ENCODE results near the gene TBCD. TPM values are rescaled to one million over a fixed set of nuclear protein-coding genes. Genes with fewer than 3 reads are reported as not detected.
A peak's percentile ranks its signal among the peaks of the same experiment; 100 is the strongest.

TBCD gene
- total RNA-seq, 1 donor from 2014 or later: 59.8 TPM

DNA sequence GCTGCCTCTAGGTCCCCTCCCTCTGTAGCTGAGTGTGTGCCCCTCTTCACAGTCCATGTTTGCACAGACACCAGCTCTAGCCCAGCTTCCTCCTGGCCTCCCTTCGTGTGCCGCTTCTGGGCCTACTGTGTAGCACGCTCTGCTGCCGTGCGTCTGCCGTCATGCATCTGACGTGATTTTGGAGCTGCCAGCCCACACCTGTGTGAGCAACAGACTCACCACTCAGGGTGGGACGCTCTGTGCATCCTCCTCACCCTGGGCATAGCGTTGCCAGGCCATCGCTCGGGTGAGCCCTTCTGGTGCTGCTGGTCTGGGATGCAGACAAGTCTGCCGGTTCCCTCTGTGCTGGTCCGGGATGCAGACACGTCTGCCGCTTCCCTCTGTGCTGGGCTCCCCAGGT, 127.4 kb downstream of the TBCD start:
- no peaks in the 10 kb centered on the region for H3K9me3 Mint-ChIP-seq (ENCODE audit: low read depth)
- H3K4me3 Mint-ChIP-seq (ENCODE audit: unreplicated experiment): no peak overlapping the region
- H3K4me1 Mint-ChIP-seq (ENCODE audit: low read depth): peaks cover 16% of the 10 kb centered on the region
- DNase-seq (ENCODE audit: low spot score): peak; percentile 87
- peaks cover 6% of the 10 kb centered on the region for H3K36me3 Mint-ChIP-seq (ENCODE audit: low read depth)
- H3K27me3 Mint-ChIP-seq (ENCODE audit: low read depth): no peaks in the 10 kb centered on the region
- H3K27ac Mint-ChIP-seq (ENCODE audit: unreplicated experiment): no peak overlapping the region
- TF ChIP-seq, protein P1, sequence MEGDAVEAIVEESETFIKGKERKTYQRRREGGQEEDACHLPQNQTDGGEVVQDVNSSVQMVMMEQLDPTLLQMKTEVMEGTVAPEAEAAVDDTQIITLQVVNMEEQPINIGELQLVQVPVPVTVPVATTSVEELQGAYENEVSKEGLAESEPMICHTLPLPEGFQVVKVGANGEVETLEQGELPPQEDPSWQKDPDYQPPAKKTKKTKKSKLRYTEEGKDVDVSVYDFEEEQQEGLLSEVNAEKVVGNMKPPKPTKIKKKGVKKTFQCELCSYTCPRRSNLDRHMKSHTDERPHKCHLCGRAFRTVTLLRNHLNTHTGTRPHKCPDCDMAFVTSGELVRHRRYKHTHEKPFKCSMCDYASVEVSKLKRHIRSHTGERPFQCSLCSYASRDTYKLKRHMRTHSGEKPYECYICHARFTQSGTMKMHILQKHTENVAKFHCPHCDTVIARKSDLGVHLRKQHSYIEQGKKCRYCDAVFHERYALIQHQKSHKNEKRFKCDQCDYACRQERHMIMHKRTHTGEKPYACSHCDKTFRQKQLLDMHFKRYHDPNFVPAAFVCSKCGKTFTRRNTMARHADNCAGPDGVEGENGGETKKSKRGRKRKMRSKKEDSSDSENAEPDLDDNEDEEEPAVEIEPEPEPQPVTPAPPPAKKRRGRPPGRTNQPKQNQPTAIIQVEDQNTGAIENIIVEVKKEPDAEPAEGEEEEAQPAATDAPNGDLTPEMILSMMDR (IDR thresholded peaks at IDR 0.05): no peak

DNA sequence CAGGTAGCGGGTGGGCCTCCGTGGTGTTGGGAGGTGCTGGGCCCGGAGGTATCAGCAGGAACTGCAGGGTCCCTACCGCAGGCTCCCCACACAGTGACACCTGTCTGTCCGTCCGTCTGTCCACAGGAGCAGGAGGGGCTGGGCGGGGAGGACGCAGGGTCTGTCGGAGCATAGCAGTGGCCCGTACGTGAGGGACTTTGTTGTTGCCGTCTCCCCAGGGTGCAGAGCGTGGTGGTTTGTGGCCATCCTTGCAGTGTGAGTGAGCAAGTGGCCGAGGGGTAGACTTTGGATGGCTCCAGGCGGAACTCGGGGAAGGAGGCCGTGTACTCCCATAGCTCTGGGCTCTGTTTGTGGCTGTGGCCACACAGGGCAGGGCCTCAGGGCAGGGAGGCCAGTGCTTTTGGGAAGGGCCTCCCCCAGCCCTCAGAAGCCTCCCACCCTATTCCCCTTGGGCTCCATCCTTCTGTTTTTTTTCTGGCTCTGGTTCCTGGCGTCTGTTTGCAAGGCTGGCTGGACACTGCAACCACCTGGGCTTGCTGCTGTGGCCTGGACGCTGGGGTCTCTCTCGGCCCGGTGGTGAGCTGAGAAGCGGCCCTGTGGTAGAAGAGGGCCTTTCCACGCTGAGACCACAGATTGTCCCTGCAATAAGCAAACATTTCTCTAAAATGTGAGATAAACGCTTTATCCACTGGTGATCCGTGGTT, 128.9 kb downstream of the TBCD start:
- peaks cover 8% of the 10 kb centered on the region for H3K36me3 Mint-ChIP-seq (ENCODE audit: low read depth)
- no peaks in the 10 kb centered on the region for H3K27me3 Mint-ChIP-seq (ENCODE audit: low read depth)
- TF ChIP-seq, protein P1 (IDR thresholded peaks at IDR 0.05): no peak
- no peak overlapping the region for H3K4me3 Mint-ChIP-seq (ENCODE audit: unreplicated experiment)
- H3K27ac Mint-ChIP-seq (ENCODE audit: unreplicated experiment): no peak overlapping the region
- peak; percentile 90 for DNase-seq (ENCODE audit: low spot score)
- H3K9me3 Mint-ChIP-seq (ENCODE audit: low read depth): no peaks in the 10 kb centered on the region
- peaks cover 19% of the 10 kb centered on the region for H3K4me1 Mint-ChIP-seq (ENCODE audit: low read depth)

DNA sequence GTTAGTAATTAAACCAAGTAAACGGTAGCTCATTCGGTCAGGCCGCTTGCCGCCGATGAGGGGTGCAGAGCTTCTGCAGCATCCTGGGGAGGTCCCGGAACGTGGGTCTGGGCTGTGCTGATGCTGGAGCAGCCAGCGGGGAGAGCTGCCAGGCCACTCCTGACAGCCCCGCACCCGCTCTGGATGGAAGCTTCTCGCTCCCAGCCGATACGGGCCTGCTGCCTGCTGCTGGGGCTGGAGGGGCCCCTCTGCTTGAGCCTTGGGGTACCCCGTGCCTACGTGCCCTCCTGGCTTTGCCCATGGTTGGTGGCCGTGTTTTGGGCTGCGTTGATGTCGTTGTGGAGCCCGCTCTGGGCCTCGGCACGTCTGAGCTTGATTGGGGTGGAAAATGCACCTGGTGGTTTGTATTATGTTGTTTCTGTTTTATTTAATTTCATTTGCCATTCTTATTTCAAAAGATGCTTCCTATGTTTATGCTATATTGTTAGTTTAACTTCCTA, 129.5 kb downstream of the TBCD start:
- H3K9me3 Mint-ChIP-seq (ENCODE audit: low read depth): no peaks in the 10 kb centered on the region
- no peak for DNase-seq (ENCODE audit: low spot score)
- peaks cover 8% of the 10 kb centered on the region for H3K36me3 Mint-ChIP-seq (ENCODE audit: low read depth)
- TF ChIP-seq, protein P1 (IDR thresholded peaks at IDR 0.05): no peak
- no peak overlapping the region for H3K27ac Mint-ChIP-seq (ENCODE audit: unreplicated experiment)
- no peak overlapping the region for H3K4me3 Mint-ChIP-seq (ENCODE audit: unreplicated experiment)
- H3K27me3 Mint-ChIP-seq (ENCODE audit: low read depth): no peaks in the 10 kb centered on the region
- peaks cover 20% of the 10 kb centered on the region for H3K4me1 Mint-ChIP-seq (ENCODE audit: low read depth)

DNA sequence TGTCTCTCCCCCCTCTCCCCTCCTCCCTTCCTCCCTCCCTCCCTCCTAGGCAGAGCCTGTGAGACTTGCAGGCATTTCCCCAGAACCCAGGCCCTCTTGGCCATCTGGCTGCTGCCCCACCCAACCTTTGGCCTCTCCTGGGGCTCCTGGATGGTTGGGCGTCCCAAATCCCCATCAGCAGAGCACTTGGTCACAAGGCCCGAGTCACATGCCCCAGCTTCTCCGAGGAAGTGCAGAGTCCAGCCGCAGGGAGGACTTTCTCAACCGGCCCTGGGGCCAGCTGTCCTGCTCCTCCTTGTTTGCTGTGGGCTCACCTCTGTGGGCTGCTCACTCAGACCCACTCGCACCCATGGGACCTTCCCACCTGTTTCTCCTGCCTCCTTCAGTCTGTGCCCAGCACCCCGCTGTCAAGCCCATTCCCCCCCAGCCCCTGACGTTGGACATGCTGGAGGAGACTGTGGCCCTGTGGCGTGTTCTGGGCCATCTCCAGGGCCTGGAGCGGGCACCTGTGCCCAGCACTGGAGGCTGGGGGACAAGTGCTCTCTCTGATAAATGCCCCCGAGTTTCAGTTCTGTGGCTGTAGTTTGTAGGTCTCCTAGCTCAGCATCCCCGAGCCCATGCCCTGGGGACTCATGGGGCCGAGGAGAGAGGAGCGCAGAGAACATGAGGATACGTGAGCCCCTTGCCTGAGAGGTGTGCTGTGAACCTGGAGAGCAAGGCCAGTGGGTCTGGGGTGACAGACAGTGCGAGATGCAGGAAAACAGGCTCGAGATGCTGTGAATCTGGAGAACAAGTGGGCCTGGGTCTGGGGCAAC, 130.2 kb downstream of the TBCD start:
- Mint-ChIP-seq H3K4me1 (ENCODE audit: low read depth) (peaks cover 14% of the 10 kb centered on the region), H3K9me3 (ENCODE audit: low read depth) (no peaks in the 10 kb centered on the region), H3K4me3 (ENCODE audit: unreplicated experiment) (no peak overlapping the region), H3K36me3 (ENCODE audit: low read depth) (peaks cover 8% of the 10 kb centered on the region), H3K27ac (ENCODE audit: unreplicated experiment) (no peak overlapping the region), H3K27me3 (ENCODE audit: low read depth) (no peaks in the 10 kb centered on the region)
- TF ChIP-seq, protein P1 (IDR thresholded peaks at IDR 0.05): no peak
- DNase-seq (ENCODE audit: low spot score): peak; percentile 64

DNA sequence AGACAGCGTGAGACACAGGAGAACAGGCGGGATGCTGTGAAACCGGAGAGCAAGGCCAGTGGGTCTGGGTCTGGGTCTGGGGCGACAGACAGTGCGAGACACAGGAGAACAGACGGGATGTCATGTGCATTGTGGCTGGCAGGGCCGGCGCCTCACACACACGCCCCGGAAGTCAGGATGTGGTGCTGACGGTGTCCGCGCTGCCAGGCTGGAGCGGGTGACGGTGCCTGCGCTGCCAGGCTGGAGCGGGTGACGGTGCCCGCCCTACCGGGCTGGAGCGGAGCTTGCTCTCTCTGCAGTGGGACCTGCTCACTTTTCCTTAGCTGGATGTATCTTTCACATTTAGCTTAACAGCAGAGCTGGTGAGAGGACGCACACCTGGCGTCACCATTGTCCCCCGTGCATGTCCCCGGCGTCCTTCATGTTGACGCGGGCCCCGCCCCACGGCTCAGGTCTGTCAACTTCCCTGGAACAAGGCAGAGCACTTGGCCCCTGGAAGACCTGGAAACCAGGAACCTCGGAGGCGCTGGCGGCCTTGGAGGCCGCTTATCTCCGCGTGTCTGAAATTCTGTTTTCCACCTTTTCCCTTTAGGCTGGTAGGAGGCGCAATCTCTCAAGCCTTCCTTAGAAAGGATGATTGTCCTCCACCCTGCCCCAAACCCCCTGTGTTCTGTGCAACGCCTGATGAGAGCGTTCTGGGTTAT, 131.0 kb downstream of the TBCD start:
- DNase-seq (ENCODE audit: low spot score): no peak
- H3K4me3 Mint-ChIP-seq (ENCODE audit: unreplicated experiment): no peak overlapping the region
- H3K9me3 Mint-ChIP-seq (ENCODE audit: low read depth): no peaks in the 10 kb centered on the region
- H3K4me1 Mint-ChIP-seq (ENCODE audit: low read depth): peaks cover 14% of the 10 kb centered on the region
- TF ChIP-seq, protein P1 (IDR thresholded peaks at IDR 0.05): no peak
- H3K27ac Mint-ChIP-seq (ENCODE audit: unreplicated experiment): no peak overlapping the region
- H3K36me3 Mint-ChIP-seq (ENCODE audit: low read depth): peaks cover 8% of the 10 kb centered on the region
- H3K27me3 Mint-ChIP-seq (ENCODE audit: low read depth): no peaks in the 10 kb centered on the region
